ENCODE measurements around the gene HIVEP3. TPM values are rescaled to one million over a fixed set of nuclear protein-coding genes. Genes with fewer than 3 reads are reported as not detected.
A peak's percentile ranks its signal among the peaks of the same experiment; 100 is the strongest.

HIVEP3 gene
- total RNA-seq, 3 donors from 2014 or later, result 107 to 117 (median 114) TPM

DNA sequence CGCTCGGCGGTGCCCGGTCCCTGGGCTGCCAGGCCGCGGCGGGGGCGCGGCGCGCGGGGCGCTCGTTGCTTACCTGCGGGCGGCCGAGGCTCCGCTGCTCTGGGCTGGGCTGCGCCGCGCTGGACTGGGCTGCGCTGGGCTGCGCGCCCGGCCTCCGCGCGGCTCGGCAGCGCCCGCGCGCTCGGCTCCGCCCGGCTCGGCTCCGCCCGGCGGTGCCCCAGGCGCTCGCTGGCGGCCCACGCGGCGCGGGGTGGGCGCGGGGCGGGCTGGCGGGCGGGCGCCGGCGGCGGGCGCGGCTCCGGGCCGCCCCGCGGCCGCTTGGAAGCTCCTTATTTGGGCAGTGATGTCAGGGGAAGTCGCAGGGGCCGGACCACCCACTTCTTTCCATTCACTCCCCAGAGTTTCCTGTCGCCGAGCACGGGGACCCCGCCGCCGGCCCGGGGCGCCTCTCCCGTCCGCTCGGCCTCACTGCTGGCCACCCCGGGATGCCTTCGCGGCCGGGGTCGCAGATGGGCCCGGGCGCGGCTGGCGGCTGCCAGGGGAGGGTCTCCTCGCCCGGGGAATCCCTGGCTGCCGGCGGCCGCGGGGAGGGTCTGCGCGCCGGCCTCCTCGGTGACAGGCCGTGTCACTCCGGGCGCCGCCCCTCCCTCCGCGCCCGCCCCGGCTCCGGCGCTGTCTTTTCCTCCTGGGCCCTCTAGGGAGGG, 256.5 kb downstream of the HIVEP3 start:
- ATAC-seq, result peak; percentile 90
- peak overlapping the region; percentile 73 for H3K4me3 Mint-ChIP-seq

DNA sequence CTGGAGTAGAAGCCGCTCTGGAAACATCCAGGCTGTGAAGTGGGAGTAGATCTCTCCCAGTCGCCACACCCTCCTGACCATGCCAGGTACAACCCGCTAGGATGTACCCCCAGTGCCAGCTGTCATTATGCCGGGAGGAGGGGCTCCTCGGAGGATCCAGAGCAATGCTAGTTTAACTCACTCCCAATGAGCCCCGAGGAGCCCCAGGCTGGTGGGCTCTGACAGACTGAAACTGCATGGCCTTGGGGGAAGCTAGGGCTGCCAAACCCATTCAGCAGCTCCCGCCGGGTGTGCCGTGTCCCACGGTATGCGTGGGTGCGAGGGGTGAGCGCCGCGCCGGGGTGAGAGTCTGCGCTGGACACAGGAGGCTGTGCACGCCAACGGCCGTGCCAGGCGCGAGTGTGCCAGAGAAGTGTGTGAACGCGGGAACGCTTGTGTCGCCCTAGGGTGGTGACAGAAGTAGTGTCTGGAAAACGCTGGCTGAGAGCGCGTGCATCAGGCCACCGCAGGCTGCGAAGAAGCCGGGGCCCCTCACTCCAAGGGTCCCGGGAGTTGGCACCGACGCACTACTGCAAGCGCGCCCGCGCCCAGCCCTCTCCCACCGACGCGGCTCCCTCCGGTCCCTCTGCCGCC, 257.2 kb downstream of the HIVEP3 start:
- peak overlapping the region; percentile 97 for H3K4me3 Mint-ChIP-seq
- H3K4me1 Mint-ChIP-seq (ENCODE audit: low read depth), result peaks cover 76% of the 10 kb centered on the region
- DNase-seq (peak; percentile 15), ATAC-seq (peak; percentile 6 to 9)
- no peaks in the 10 kb centered on the region for H3K9me3 Mint-ChIP-seq
- peaks cover 37% of the 10 kb centered on the region for H3K36me3 Mint-ChIP-seq (ENCODE audit: insufficient read depth)
- H3K27me3 Mint-ChIP-seq (ENCODE audit: low read depth), result no peaks in the 10 kb centered on the region

More for the DNA sequence above, 256.5 kb downstream of the HIVEP3 start:
- no peaks in the 10 kb centered on the region for H3K27me3 Mint-ChIP-seq (ENCODE audit: low read depth)
- DNase-seq, result peak; percentile 75
- H3K4me1 Mint-ChIP-seq (ENCODE audit: low read depth), result peaks cover 76% of the 10 kb centered on the region
- no peaks in the 10 kb centered on the region for H3K9me3 Mint-ChIP-seq
- peaks cover 32% of the 10 kb centered on the region for H3K36me3 Mint-ChIP-seq (ENCODE audit: insufficient read depth)

DNA sequence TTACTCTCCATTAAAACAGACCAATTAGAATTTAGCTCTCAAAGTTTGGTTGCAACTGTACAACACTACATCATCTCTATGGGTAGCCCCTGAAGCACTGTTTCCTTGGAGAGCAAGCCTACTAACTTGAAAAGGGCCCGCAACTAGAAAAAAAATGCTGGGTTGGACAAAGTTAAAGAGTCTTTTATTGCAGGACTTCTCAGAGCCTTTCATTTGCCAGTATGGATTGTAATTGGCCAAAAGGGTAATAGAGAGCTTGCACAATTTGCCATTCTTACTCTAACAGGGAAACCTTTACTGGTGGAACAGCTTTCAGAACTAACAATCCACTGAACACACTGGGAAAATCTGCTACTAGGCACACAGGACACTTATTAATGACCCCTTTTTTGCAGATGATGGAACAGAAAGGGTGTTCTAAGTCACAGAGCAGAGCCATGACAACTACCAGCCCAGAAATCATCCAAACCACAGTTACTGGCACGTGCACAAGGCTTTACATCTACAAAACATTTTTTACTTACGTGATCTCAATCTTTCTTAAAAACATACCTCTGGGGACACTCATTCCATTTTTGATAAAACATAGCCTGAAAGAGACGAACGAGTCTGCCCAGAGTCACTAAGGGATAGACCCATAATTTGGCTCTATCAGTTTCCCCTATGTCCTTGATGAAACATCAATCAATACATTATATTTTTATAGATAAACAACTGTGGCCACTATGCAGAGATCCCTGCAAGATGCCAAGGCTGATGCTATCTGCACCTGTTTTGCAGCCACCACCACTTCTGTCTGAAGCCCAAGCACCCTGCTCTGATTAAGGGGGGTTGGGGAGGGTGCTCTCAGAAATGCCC, 257.9 kb downstream of the HIVEP3 start:
- peaks cover 44% of the 10 kb centered on the region for H3K36me3 Mint-ChIP-seq (ENCODE audit: insufficient read depth)
- no peak for DNase-seq
- H3K27me3 Mint-ChIP-seq (ENCODE audit: low read depth), result no peaks in the 10 kb centered on the region

GRCh38 chr1:41659903-41660302, 258.8 kb downstream of the HIVEP3 start:
- Mint-ChIP-seq H3K27me3 (ENCODE audit: low read depth) (no peaks in the 10 kb centered on the region), H3K4me1 (ENCODE audit: low read depth) (peaks cover 73% of the 10 kb centered on the region)
- no peak for ATAC-seq

More for the DNA sequence above, 257.9 kb downstream of the HIVEP3 start:
- ATAC-seq, result no peak
- no peaks in the 10 kb centered on the region for H3K9me3 Mint-ChIP-seq
- H3K4me3 Mint-ChIP-seq, result peak overlapping the region; percentile 97
- H3K4me1 Mint-ChIP-seq (ENCODE audit: low read depth), result peaks cover 76% of the 10 kb centered on the region

DNA sequence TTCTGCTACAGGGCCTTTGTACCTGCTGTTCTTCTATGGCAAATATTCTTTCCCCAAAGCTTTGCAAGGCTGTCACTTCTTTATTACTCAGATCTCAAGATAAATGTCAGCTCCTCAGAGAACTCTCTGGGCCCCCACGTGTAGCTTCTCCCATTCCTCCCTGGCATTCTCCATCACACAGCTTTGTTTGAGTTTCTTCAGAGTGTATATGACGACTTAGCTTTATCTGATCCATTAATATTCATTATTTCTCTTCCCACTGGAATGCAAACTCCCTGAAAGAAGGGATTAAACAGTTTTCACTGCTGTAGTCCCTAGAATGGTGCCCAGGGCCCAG, 259.6 kb downstream of the HIVEP3 start:
- peaks cover 71% of the 10 kb centered on the region for H3K4me1 Mint-ChIP-seq (ENCODE audit: low read depth)
- H3K36me3 Mint-ChIP-seq (ENCODE audit: insufficient read depth), result peaks cover 46% of the 10 kb centered on the region
- no peaks in the 10 kb centered on the region for H3K9me3 Mint-ChIP-seq
- H3K4me3 Mint-ChIP-seq, result peak overlapping the region; percentile 97
- no peak for DNase-seq
- no peak for ATAC-seq
- no peaks in the 10 kb centered on the region for H3K27me3 Mint-ChIP-seq (ENCODE audit: low read depth)

More at GRCh38 chr1:41659903-41660302, 258.8 kb downstream of the HIVEP3 start:
- peaks cover 46% of the 10 kb centered on the region for H3K36me3 Mint-ChIP-seq (ENCODE audit: insufficient read depth)
- H3K9me3 Mint-ChIP-seq, result no peaks in the 10 kb centered on the region
- H3K4me3 Mint-ChIP-seq, result peak overlapping the region; percentile 97
- no peak for DNase-seq

DNA sequence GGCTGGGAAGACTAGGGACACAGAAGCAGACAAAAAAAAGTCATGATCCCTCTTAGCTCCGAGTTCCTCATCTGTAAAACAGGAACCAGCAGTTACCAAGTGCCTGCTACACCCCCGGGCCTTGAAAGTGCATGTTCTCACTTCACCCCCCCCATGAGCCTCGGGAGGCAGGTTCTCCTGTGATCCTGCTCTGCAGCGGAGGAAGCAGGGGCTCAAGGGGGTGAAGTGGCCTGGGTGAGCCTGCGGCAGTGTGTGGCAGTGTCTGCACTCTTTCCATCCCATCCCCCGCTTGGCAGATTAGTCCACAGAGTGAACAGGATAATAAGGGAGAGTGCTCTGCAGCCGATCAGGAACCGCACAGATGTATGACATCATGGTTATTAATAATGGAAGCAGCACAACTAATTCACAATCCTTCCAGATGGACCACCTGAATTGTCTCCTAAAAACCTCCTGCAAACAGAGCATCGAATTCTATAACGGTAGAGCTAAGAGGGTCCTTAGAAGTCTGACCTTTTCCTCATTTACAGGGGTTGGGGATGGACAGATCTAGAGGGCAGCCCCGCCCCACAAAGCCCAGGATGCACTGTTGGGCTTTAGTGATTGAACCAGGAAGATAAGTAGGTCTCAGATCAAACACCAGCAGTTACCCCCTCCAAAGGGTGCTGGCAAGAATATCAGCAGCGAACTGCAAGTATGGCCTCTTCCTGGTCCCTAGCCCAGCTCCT, 260.1 kb downstream of the HIVEP3 start:
- ATAC-seq, result no peak
- DNase-seq, result no peak
- Mint-ChIP-seq H3K4me3 (peak overlapping the region; percentile 97), H3K9me3 (no peaks in the 10 kb centered on the region), H3K27me3 (ENCODE audit: low read depth) (no peaks in the 10 kb centered on the region), H3K4me1 (ENCODE audit: low read depth) (peaks cover 70% of the 10 kb centered on the region), H3K36me3 (ENCODE audit: insufficient read depth) (peaks cover 49% of the 10 kb centered on the region)

DNA sequence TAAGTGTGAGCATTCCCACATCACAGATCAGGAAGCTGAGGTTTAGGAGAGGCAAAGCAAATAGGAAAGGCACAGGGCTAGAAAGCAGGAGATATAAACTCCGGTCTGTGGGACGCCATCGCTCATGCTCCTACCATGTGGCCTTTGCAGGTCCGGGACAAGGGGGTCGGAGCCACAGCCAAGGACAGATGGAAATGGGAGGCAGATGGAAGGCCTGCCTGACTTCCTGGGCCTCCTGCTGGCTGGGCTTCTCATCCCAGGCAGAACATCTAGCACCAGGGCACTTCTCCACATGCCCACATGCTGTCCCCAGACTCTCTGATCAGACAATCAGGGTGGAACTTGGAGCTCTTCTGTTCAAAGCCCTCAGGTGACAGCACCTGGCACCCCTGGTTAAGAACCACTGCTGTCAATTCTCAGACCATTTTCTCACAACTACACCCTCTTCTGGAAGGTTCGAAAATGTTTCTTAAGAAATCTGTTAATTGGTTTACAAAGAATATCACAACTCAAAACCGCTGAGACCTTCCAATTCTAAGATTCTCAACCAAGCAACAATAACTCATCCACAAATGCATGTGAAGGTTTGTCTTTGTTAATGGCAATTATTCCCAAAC, 260.9 kb downstream of the HIVEP3 start:
- ATAC-seq, result no peak
- no peak for DNase-seq
- Mint-ChIP-seq H3K9me3 (no peaks in the 10 kb centered on the region), H3K27me3 (ENCODE audit: low read depth) (no peaks in the 10 kb centered on the region), H3K4me1 (ENCODE audit: low read depth) (peaks cover 69% of the 10 kb centered on the region), H3K36me3 (ENCODE audit: insufficient read depth) (peaks cover 53% of the 10 kb centered on the region), H3K4me3 (peak overlapping the region; percentile 97)

GRCh38 chr1:41656825-41657500, 261.8 kb downstream of the HIVEP3 start:
- no peak for DNase-seq
- ATAC-seq, result no peak
- no peaks in the 10 kb centered on the region for H3K27me3 Mint-ChIP-seq (ENCODE audit: low read depth)
- peaks cover 57% of the 10 kb centered on the region for H3K36me3 Mint-ChIP-seq (ENCODE audit: insufficient read depth)
- peak overlapping the region; percentile 97 for H3K4me3 Mint-ChIP-seq
- no peaks in the 10 kb centered on the region for H3K9me3 Mint-ChIP-seq
- peaks cover 76% of the 10 kb centered on the region for H3K4me1 Mint-ChIP-seq (ENCODE audit: low read depth)

DNA sequence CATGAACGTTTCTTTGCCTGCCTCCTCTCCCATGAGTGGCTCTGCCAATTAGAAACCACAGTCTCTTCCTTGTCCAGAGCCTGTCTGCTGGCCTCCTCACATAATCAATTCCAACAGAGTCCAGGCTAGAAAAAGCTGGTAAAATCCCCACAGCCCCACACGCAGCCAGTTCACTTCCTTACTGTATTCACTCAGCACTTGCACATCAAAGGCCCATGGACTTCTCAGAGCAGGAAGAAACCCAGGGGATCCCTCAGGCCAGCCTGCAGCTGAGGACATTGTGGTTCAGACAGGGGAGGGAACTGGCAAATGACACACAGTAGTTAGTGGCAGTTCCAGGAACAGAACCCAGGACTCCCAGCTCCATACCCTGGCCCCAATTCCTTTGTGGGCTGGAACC, 262.7 kb downstream of the HIVEP3 start:
- Mint-ChIP-seq H3K4me1 (ENCODE audit: low read depth) (peaks cover 76% of the 10 kb centered on the region), H3K27me3 (ENCODE audit: low read depth) (no peaks in the 10 kb centered on the region), H3K36me3 (ENCODE audit: insufficient read depth) (peaks cover 57% of the 10 kb centered on the region), H3K4me3 (peak overlapping the region; percentile 64), H3K9me3 (no peaks in the 10 kb centered on the region)
- no peak for DNase-seq
- no peak for ATAC-seq

DNA sequence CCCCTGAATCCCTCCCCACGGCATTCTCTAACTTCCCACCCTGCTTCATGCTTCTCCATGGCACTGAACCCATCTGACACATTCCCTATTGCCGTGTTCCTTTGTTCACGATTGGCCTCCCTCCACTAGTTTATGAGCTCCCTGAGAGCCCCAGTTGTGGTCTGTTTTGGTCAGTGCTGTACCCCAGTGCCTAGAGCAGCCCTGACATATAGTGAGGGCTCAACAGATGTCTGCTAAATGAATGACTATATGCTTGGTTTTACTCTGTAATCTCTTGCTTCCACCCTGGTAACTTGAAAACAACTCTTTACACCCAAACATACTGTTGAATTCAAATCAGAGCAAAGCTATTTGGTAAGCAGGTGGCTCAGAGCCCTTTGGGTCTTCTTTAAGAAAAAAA, 263.1 kb downstream of the HIVEP3 start:
- peaks cover 77% of the 10 kb centered on the region for H3K4me1 Mint-ChIP-seq (ENCODE audit: low read depth)
- no peak for DNase-seq
- H3K4me3 Mint-ChIP-seq, result peak overlapping the region; percentile 64
- no peaks in the 10 kb centered on the region for H3K27me3 Mint-ChIP-seq (ENCODE audit: low read depth)
- peaks cover 54% of the 10 kb centered on the region for H3K36me3 Mint-ChIP-seq (ENCODE audit: insufficient read depth)
- H3K9me3 Mint-ChIP-seq, result no peaks in the 10 kb centered on the region
- ATAC-seq, result no peak

- Mint-ChIP-seq H3K4me1 (ENCODE audit: low read depth) (peaks cover 73% of the 10 kb centered on the region), H3K4me3 (no peak overlapping the region), H3K9me3 (no peaks in the 10 kb centered on the region), H3K36me3 (ENCODE audit: insufficient read depth) (peaks cover 53% of the 10 kb centered on the region), H3K27me3 (ENCODE audit: low read depth) (no peaks in the 10 kb centered on the region)
- ATAC-seq (no peak), DNase-seq (no peak)
These were observed 265.1 kb downstream of the HIVEP3 start for GRCh38 chr1:41653574-41653973.

DNA sequence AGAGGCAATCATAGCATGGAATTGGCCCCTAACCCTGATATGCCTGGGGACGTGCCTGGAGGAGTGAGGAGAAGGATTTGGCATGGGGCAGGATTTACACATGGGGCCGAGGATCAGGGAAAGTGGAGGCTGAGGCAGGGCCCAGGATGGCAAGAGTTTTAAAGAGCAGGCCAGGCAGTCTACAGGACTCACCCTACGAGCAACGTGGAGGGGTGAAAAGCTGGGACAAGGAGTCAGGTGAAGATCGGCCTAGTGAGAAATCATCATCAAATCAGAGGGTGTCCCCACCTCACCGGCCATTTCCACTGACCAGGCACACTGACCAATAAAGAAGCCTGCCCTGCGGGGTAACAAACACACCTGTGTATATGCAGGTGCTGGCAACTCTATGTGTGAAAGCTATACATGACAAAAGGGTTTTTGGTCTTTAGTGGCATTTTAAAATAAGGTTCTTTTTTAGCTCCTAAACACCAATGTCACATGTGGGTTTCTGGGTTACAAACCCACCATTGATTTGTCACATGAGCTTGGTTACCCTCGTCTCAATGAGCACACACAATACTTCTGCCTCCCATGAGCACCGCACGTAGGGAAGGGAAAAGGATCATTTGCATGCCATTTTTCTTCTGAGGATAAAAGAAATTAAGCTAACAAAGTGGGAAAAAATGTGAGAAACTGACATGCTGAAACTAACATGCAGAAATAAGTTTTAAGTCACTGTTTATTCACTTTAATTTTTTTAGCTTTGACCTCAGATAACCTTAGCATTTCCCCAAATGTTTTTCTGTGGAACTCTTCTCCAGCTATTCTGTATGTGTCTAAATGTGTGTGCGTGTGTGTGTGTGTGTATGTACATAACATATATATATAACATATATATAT, 266.1 kb downstream of the HIVEP3 start:
- ATAC-seq (no peak), DNase-seq (no peak)
- H3K36me3 Mint-ChIP-seq (ENCODE audit: insufficient read depth), result peaks cover 54% of the 10 kb centered on the region
- no peak overlapping the region for H3K4me3 Mint-ChIP-seq
- H3K9me3 Mint-ChIP-seq, result no peaks in the 10 kb centered on the region
- no peaks in the 10 kb centered on the region for H3K27me3 Mint-ChIP-seq (ENCODE audit: low read depth)
- peaks cover 68% of the 10 kb centered on the region for H3K4me1 Mint-ChIP-seq (ENCODE audit: low read depth)

Measured in activated T-cell treated with anti-CD3 and anti-CD28 coated beads, Interleukin-2, amount 50 U/mL, for 4 hours (primary cell).